MV-4-11 (cell line): ENCODE data around the gene DUSP9.
"Not testable (repeated sequence)": the region's sequence is repeated elsewhere in the genome, so short reads cannot be mapped to it uniquely, and the experiment has no call there.

ENCODE experiments used
- DNase-seq: peaks from one replicate; lab custom pipeline; 2025; lab: John Stamatoyannopoulos, UW

The DUSP9 gene

DNA sequence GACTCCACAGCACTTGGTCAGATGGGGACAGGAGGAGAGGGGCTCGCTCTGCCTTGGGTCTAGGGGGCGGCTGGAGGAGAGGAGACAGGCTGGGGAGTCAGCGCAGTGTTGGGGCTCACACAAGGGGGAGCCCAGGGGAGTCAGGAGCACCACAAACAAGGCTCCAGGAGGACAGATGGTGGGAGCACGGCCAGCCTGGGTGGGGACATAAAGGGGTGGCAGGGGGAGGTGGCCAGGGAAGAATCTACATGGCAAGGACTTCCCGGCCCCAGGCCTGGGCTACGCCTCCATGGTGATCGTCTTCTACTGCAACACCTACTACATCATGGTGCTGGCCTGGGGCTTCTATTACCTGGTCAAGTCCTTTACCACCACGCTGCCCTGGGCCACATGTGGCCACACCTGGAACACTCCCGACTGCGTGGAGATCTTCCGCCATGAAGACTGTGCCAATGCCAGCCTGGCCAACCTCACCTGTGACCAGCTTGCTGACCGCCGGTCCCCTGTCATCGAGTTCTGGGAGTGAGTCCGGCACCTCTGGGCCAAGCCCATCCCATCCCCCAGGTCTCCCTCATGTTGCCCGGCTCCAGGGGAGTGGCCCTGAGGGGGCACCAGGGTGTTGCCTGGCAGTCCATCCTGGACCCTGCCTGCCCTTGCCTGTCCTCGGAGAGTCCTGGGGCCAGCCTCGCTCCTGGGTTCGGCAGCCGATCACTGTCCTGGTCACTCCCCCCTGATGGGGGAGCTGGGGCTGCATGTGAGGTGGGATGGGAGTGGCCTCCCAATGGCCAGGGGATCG is 44.2 kb downstream of the DUSP9 start:
- not testable (repeated sequence) for DNase-seq

DNA sequence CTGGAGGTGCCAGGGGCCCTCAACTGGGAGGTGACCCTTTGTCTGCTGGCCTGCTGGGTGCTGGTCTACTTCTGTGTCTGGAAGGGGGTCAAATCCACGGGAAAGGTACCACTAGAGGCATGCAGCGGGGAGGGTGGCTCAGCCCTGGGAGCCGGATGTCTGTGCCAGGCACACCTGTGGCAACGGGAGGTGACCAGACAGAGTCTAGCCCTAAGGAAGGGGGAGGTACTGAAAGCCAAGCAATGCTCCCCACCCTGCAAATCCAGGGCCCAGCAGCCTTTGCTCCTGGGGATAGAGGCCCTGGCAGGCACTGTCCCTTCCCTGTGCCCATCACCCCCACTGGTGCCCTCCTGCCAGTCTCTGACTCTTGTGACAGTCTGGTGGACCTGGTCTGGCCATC is 45.0 kb downstream of the DUSP9 start:
- DNase-seq: no peak

GRCh38 chrX:153692611-153693156 is 45.7 kb downstream of the DUSP9 start:
- no peak for DNase-seq

GRCh38 chrX:153693216-153694086 is 46.4 kb downstream of the DUSP9 start:
- no peak for DNase-seq

- not testable (repeated sequence) for DNase-seq
These were observed 47.3 kb downstream of the DUSP9 start for GRCh38 chrX:153694256-153694655.

DNA sequence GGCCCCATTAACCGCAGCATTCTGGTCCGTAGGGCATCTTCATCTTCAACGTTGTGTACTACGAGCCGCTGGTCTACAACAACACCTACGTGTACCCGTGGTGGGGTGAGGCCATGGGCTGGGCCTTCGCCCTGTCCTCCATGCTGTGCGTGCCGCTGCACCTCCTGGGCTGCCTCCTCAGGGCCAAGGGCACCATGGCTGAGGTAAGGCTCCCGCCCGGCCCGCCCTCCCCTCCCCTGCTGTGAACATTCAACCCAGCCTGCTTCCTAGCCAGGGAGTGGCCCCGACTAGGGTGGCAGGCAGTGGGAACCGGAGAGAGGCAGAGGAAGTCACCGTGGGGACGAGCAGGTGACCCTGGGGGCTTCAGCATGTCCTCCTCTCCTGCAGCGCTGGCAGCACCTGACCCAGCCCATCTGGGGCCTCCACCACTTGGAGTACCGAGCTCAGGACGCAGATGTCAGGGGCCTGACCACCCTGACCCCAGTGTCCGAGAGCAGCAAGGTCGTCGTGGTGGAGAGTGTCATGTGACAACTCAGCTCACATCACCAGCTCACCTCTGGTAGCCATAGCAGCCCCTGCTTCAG is 47.8 kb downstream of the DUSP9 start:
- no peak for DNase-seq

DNA sequence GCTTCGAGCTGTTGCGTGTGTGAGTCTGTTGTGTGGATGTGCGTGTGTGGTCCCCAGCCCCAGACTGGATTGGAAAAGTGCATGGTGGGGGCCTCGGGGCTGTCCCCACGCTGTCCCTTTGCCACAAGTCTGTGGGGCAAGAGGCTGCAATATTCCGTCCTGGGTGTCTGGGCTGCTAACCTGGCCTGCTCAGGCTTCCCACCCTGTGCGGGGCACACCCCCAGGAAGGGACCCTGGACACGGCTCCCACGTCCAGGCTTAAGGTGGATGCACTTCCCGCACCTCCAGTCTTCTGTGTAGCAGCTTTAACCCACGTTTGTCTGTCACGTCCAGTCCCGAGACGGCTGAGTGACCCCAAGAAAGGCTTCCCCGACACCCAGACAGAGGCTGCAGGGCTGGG is 49.1 kb downstream of the DUSP9 start:
- DNase-seq: no peak

- DNase-seq: not testable (repeated sequence)
These were observed 49.5 kb downstream of the DUSP9 start for GRCh38 chrX:153696538-153696937.

DNA sequence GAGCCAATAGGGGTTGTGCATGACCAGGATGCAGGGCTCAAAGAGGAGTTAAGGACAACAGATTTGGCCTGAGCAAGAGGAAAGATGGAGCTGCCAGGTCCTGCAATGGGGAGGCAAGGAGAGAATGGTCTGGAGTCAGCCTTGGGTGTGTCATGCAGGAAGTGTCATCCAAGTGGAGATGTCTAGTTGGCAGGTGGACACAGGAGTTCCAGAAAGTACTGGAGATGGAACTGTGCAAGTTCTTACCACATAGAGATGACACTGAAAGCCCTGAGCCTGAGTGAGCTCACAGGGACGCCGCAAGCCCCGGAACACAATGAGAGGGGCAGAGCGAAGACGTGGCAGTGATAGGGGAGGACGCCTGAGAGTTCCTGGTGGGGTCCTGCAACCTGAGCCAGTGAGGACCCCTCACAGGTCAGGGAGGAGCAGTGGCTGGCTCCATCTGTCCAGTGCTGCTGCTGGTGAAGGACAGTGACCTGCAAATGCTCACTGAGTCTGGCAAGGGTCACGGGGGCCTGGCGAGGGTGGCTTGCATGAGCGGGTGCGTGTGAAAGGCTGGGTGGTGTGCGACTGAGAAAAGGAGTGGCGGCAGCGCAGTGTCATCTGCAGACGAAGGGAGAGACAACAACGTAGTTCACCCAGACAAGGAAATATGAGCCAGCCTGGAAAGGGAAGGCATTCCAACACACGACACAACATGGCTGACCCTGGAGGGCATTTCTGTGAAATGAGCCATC is 50.2 kb downstream of the DUSP9 start:
- DNase-seq: not testable (repeated sequence)

GRCh38 chrX:153697924-153698865 is 51.2 kb downstream of the DUSP9 start:
- no peak for DNase-seq

DNA sequence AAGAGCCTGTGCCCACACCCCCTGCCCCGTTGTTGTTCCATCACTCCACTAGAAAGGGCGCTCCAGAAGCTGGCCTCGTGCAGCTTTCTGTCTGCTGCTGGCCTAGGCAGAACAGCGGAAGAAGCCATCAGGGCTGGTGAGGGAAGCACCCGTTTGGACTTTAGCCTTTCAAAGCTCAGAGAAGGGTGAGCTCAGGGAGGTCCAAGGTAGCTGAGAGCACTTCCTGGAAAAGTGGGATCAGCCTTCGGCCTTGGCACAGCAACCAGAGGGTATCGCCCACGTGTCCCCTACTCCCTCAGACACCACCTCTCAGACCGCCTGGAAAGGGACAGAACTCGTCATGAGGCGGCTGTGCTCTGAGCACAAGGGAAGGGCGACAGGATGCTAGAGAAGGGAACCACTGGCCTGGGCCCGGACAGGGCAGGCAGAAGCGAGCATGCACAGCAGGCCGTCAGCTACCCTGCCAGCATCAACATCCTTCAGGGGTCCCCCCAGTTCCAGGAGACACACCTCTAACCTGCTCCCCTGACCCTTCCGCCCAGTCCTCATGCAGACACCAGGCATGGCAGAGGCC is 52.3 kb downstream of the DUSP9 start:
- DNase-seq: not testable (repeated sequence)

DNA sequence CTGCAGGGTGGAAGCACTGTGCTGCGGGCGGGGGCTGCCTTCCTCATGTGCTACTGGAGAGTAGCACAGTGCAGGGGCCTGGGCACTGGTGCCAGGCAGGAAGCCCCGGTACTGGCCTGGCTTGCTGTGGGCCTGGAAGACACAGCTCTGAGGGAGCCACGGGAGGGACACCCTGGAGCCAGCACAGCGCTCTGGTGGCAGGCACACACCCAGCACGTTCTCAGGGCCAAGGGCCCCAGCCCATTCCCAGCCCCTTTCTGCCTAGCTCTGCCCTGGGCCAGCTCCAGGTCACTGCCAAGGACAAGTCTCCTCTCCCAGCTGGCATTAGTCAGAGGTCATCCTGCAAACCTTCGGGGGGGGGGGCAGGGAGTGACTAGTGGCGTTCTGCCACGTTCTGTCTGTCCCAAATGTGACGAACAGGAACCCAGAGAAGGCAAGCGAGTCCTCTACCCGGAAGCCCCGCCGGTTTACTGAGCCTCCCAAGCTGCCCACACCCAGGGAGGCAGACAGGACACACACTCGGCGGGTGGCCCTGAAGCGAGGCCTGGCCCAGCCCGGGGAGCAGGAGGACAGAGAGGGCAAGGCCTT is 52.9 kb downstream of the DUSP9 start:
- DNase-seq: not testable (repeated sequence)

- DNase-seq: no peak
These were observed 53.5 kb downstream of the DUSP9 start for GRCh38 chrX:153700376-153700945.
